Measurements from ENCODE around the gene PSAP.

GRCh38 chr10:71828702-71829101 lies 22.3 kb downstream of the PSAP start:
- TF ChIP-seq, protein P1, sequence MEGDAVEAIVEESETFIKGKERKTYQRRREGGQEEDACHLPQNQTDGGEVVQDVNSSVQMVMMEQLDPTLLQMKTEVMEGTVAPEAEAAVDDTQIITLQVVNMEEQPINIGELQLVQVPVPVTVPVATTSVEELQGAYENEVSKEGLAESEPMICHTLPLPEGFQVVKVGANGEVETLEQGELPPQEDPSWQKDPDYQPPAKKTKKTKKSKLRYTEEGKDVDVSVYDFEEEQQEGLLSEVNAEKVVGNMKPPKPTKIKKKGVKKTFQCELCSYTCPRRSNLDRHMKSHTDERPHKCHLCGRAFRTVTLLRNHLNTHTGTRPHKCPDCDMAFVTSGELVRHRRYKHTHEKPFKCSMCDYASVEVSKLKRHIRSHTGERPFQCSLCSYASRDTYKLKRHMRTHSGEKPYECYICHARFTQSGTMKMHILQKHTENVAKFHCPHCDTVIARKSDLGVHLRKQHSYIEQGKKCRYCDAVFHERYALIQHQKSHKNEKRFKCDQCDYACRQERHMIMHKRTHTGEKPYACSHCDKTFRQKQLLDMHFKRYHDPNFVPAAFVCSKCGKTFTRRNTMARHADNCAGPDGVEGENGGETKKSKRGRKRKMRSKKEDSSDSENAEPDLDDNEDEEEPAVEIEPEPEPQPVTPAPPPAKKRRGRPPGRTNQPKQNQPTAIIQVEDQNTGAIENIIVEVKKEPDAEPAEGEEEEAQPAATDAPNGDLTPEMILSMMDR (IDR thresholded peaks at IDR 0.05), result no peak
- TF ChIP-seq EZH2 (IDR thresholded peaks at IDR 0.05) (no peak), EZH2phosphoT487 (IDR thresholded peaks at IDR 0.05) (no peak)
